Hindlimb muscle (tissue), 1 donor: ENCODE results near the gene MRPL38. TPM values are rescaled to one million over a fixed set of nuclear protein-coding genes. Genes with fewer than 3 reads are reported as not detected.

Experiments
- DNase-seq: peaks from one replicate; pipeline ENCODE4 v3.0.0-alpha.2; 2013
- polyA plus RNA-seq: library from polyadenylated mRNA; unstranded; fragments of 120-200 nt; gene quantifications from one replicate; pipeline ENCODE4 v1.2.1, GENCODE V29; 2013; ENCODE audit not compliant: insufficient read length

MRPL38 gene
- polyA plus RNA-seq, 1 donor: 68.7 TPM

GRCh38 chr17:75850928-75851692 lies 53.6 kb downstream of the MRPL38 start:
- DNase-seq: no peak

DNA sequence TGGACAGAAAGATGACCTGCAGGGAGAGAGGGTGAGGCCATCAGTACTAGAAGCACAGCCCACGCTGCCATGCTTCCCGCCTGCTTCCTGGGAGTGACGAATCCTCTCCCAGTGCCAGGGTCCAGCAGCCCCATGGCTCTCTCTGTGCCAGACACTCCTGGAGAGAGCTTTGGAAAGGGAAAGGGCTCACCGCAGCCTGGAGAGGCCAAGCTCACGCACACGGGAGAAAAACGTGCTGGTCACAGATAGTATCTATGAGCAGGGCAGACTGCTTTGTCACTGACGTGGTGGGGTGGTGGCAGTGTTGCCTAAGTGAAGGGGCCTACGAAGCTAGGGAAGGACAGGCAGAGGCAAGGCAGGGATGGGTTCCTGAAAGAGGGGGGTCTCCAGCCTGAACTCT lies 55.0 kb downstream of the MRPL38 start:
- no peak for DNase-seq

- DNase-seq: no peak
Observed at GRCh38 chr17:75849279-75849646, 55.4 kb downstream of the MRPL38 start.

Other genes with a start within 250 kb of the MRPL38 start
- 19.4 TPM for gene RECQL5, start 237.7 kb downstream of the MRPL38 start, polyA plus RNA-seq
- 83.7 TPM for gene SAP30BP, start 237.5 kb downstream of the MRPL38 start, polyA plus RNA-seq
- gene ITGB4, start 183.4 kb downstream of the MRPL38 start, polyA plus RNA-seq: 7.6 TPM
- 32.2 TPM for gene GALK1, start 139.7 kb downstream of the MRPL38 start, polyA plus RNA-seq
- 30.9 TPM for gene UNK, start 120.1 kb downstream of the MRPL38 start, polyA plus RNA-seq
- 6.2 TPM for gene UNC13D, start 60.5 kb downstream of the MRPL38 start, polyA plus RNA-seq
- gene WBP2, start 49.5 kb downstream of the MRPL38 start, polyA plus RNA-seq: 64.3 TPM
- gene TRIM47, start 26.3 kb downstream of the MRPL38 start, polyA plus RNA-seq: 26.3 TPM
- gene TRIM65, start 7.9 kb downstream of the MRPL38 start, polyA plus RNA-seq: 18.5 TPM
- gene FBF1, start 36.2 kb upstream of the MRPL38 start, polyA plus RNA-seq: 6.8 TPM
- gene ACOX1, start 74.3 kb upstream of the MRPL38 start, polyA plus RNA-seq: 20.4 TPM
- gene TEN1, start 74.4 kb upstream of the MRPL38 start, polyA plus RNA-seq: 9.6 TPM
- 4.8 TPM for gene CDK3, start 96.0 kb upstream of the MRPL38 start, polyA plus RNA-seq
- 0.54 TPM for gene EVPL, start 122.4 kb upstream of the MRPL38 start, polyA plus RNA-seq
- gene SRP68, start 167.6 kb upstream of the MRPL38 start, polyA plus RNA-seq: 86.8 TPM
- not detected for gene GALR2, start 169.9 kb upstream of the MRPL38 start, polyA plus RNA-seq
- 10.4 TPM for gene ZACN, start 174.3 kb upstream of the MRPL38 start, polyA plus RNA-seq
- 84.2 TPM for gene EXOC7, start 198.9 kb upstream of the MRPL38 start, polyA plus RNA-seq
- not detected for gene FOXJ1, start 236.4 kb upstream of the MRPL38 start, polyA plus RNA-seq